Mesendoderm (in vitro differentiated cells): ENCODE data around the gene HNRNPUL1.

Experiments used
- DNase-seq: peaks from one replicate; pipeline ENCODE4 v3.0.0; 2013
- H2AK5ac ChIP-seq: 2 replicates; pipeline ENCODE4 v1.6.1; 2013; ENCODE audit warnings: low read length, inconsistent platforms
- H2BK120ac ChIP-seq: 2 replicates; pipeline ENCODE4 v1.6.1; 2013; ENCODE audit warnings: low read depth, mild to moderate bottlenecking, low read length, moderate library complexity, mixed read lengths
- H2BK15ac ChIP-seq: replicated peaks from 2 replicates; pipeline ENCODE4 v1.6.1; 2013; ENCODE audit warnings: low read depth, mild to moderate bottlenecking, moderate library complexity
- H2BK5ac ChIP-seq: 2 replicates; pipeline ENCODE4 v1.6.1; 2013; ENCODE audit warnings: low read length, inconsistent platforms
- H3K18ac ChIP-seq: 2 replicates; pipeline ENCODE4 v1.6.1; 2013; ENCODE audit warnings: mild to moderate bottlenecking, low read length, mixed read lengths
- H3K23ac ChIP-seq: one replicate; pipeline ENCODE4 v1.6.1; 2013; ENCODE audit warnings: low read length
- H3K27ac ChIP-seq: 2 replicates; pipeline ENCODE4 v1.5.1; 2013; ENCODE audit warnings: low read depth, mild to moderate bottlenecking, inconsistent platforms, low read length, moderate library complexity
- H3K27me3 ChIP-seq: 2 replicates; pipeline ENCODE4 v1.6.1; 2013; ENCODE audit warnings: low read length, control low read depth, mild to moderate bottlenecking, inconsistent platforms; ENCODE audit not compliant: insufficient read depth, poor library complexity
- H3K36me3 ChIP-seq: 2 replicates; pipeline ENCODE4 v1.6.1; 2013; ENCODE audit warnings: low read length, inconsistent platforms; ENCODE audit not compliant: control insufficient read depth, insufficient read depth
- H3K4ac ChIP-seq: one replicate; pipeline ENCODE4 v1.6.1; 2013; ENCODE audit warnings: low read depth, mild to moderate bottlenecking, low read length, moderate library complexity
- H3K4me1 ChIP-seq: 2 replicates; pipeline ENCODE4 v1.6.1; 2013; ENCODE audit warnings: low read depth, low read length, inconsistent platforms; ENCODE audit not compliant: control insufficient read depth
- H3K4me2 ChIP-seq: 2 replicates; pipeline ENCODE4 v1.6.1; 2013; ENCODE audit warnings: low read length
- H3K4me3 ChIP-seq: 2 replicates; pipeline ENCODE4 v1.5.1; 2013; ENCODE audit warnings: mild to moderate bottlenecking, low read length
- H3K56ac ChIP-seq: one replicate; pipeline ENCODE4 v1.6.1; 2013; ENCODE audit warnings: low read length
- H3K79me1 ChIP-seq: 2 replicates; pipeline ENCODE4 v1.6.1; 2013; ENCODE audit warnings: low read length, inconsistent platforms
- H3K79me2 ChIP-seq: 2 replicates; pipeline ENCODE4 v1.6.1; 2013; ENCODE audit warnings: mild to moderate bottlenecking, low read length; ENCODE audit not compliant: control insufficient read depth, insufficient read depth
- H3K9ac ChIP-seq: 2 replicates; pipeline ENCODE4 v1.6.1; 2013; ENCODE audit warnings: low read length, inconsistent platforms
- H4K5ac ChIP-seq: one replicate; pipeline ENCODE4 v1.6.1; 2013; ENCODE audit warnings: low read length
- H4K8ac ChIP-seq: one replicate; pipeline ENCODE4 v1.6.1; 2013; ENCODE audit warnings: low read depth, mild to moderate bottlenecking, control low read depth, low read length, moderate library complexity
- WGBS: extraction: QIAGEN DNeasy Blood & Tissue Kit; methylation state at CpG from one replicate; pipeline ENCODE4 v1.1.7; 2013; ENCODE audit warnings: low lambda C conversion rate, missing lambda C conversion rate; ENCODE audit not compliant: insufficient coverage; ENCODE audit errors: extremely low coverage; 5-methylcytosine and 5-hydroxymethylcytosine counted together

The HNRNPUL1 gene

GRCh38 chr19:41328157-41328841, 64.1 kb downstream of the HNRNPUL1 start:
- Histone ChIP-seq H3K9ac (peak overlapping the region; percentile 56), H3K18ac (peak overlapping the region; percentile 60), H3K4me2 (no peak overlapping the region), H4K5ac (no peak overlapping the region), H3K27ac (peak overlapping the region; percentile 92), H3K79me2 (peaks cover 2% of the 10 kb centered on the region), H2BK120ac (no peak overlapping the region), H3K27me3 (no peaks in the 10 kb centered on the region), H2AK5ac (peak overlapping the region; percentile 84), H3K56ac (peak overlapping the region; percentile 94), H3K4me3 (no peak overlapping the region), H3K79me1 (peaks cover 2% of the 10 kb centered on the region), H4K8ac (no peak overlapping the region), H3K36me3 (peaks cover 1% of the 10 kb centered on the region), H2BK5ac (peak overlapping the region; percentile 88), H3K23ac (no peak overlapping the region), H3K4ac (no peak overlapping the region), H3K4me1 (peaks cover 29% of the 10 kb centered on the region), H2BK15ac (no peak overlapping the region)
- WGBS = no CpG with 5 or more reads among the region's 22 CpGs
- DNase-seq = no peak

GRCh38 chr19:41328842-41329225, 64.7 kb downstream of the HNRNPUL1 start:
- peak overlapping the region; percentile 94 for H3K56ac ChIP-seq
- H3K79me2 ChIP-seq = peaks cover 2% of the 10 kb centered on the region
- peak overlapping the region; percentile 49 for H2BK5ac ChIP-seq
- H3K9ac ChIP-seq = no peak overlapping the region
- peak overlapping the region; percentile 17 for H3K27ac ChIP-seq
- H2AK5ac ChIP-seq = peak overlapping the region; percentile 60
- H3K27me3 ChIP-seq = no peaks in the 10 kb centered on the region
- WGBS = no CpG with 5 or more reads among the region's 1 CpG
- no peak overlapping the region for H3K23ac ChIP-seq
- no peak overlapping the region for H4K8ac ChIP-seq
- H2BK120ac ChIP-seq = no peak overlapping the region
- no peak overlapping the region for H4K5ac ChIP-seq
- no peak overlapping the region for H3K18ac ChIP-seq
- DNase-seq = no peak
- no peak overlapping the region for H3K4me2 ChIP-seq
- peaks cover 25% of the 10 kb centered on the region for H3K4me1 ChIP-seq
- no peak overlapping the region for H3K4me3 ChIP-seq
- peaks cover 1% of the 10 kb centered on the region for H3K36me3 ChIP-seq
- peaks cover 2% of the 10 kb centered on the region for H3K79me1 ChIP-seq
- H3K4ac ChIP-seq = no peak overlapping the region
- H2BK15ac ChIP-seq = no peak overlapping the region

- WGBS = no CpG with 5 or more reads among the region's 4 CpGs
These were observed 66.3 kb downstream of the HNRNPUL1 start for GRCh38 chr19:41330481-41330880.

GRCh38 chr19:41330946-41331678, 66.9 kb downstream of the HNRNPUL1 start:
- no peaks in the 10 kb centered on the region for H3K27me3 ChIP-seq
- peaks cover 15% of the 10 kb centered on the region for H3K4me1 ChIP-seq
- peaks cover 2% of the 10 kb centered on the region for H3K79me2 ChIP-seq
- peaks cover 3% of the 10 kb centered on the region for H3K36me3 ChIP-seq
- no peak overlapping the region for H3K27ac ChIP-seq
- H4K8ac ChIP-seq = no peak overlapping the region
- H4K5ac ChIP-seq = no peak overlapping the region
- no peak overlapping the region for H3K4ac ChIP-seq
- H2AK5ac ChIP-seq = no peak overlapping the region
- H3K18ac ChIP-seq = no peak overlapping the region
- H3K56ac ChIP-seq = no peak overlapping the region
- no peak overlapping the region for H3K9ac ChIP-seq
- WGBS = no CpG with 5 or more reads among the region's 47 CpGs
- no peak overlapping the region for H2BK5ac ChIP-seq
- H3K79me1 ChIP-seq = peaks cover 2% of the 10 kb centered on the region
- H3K4me2 ChIP-seq = no peak overlapping the region
- no peak overlapping the region for H2BK120ac ChIP-seq
- H3K4me3 ChIP-seq = no peak overlapping the region
- H3K23ac ChIP-seq = no peak overlapping the region
- DNase-seq = no peak
- no peak overlapping the region for H2BK15ac ChIP-seq

More at GRCh38 chr19:41330481-41330880, 66.3 kb downstream of the HNRNPUL1 start:
- no peak for DNase-seq
- Histone ChIP-seq H2BK120ac (no peak overlapping the region), H3K4me2 (no peak overlapping the region), H3K27me3 (no peaks in the 10 kb centered on the region), H2BK15ac (no peak overlapping the region), H3K27ac (no peak overlapping the region), H4K8ac (no peak overlapping the region), H3K4me3 (no peak overlapping the region), H2AK5ac (no peak overlapping the region), H2BK5ac (no peak overlapping the region), H3K9ac (no peak overlapping the region), H3K4ac (no peak overlapping the region), H3K79me2 (peaks cover 2% of the 10 kb centered on the region), H3K18ac (no peak overlapping the region), H4K5ac (no peak overlapping the region), H3K23ac (no peak overlapping the region), H3K4me1 (peaks cover 17% of the 10 kb centered on the region), H3K79me1 (peaks cover 2% of the 10 kb centered on the region), H3K56ac (no peak overlapping the region), H3K36me3 (peaks cover 3% of the 10 kb centered on the region)

- Histone ChIP-seq H4K8ac (no peak overlapping the region), H3K79me2 (no peaks in the 10 kb centered on the region), H3K79me1 (peaks cover 2% of the 10 kb centered on the region), H3K9ac (peak overlapping the region; percentile 16), H3K4me3 (no peak overlapping the region), H2BK5ac (no peak overlapping the region), H2AK5ac (no peak overlapping the region), H3K18ac (no peak overlapping the region), H3K56ac (peak overlapping the region; percentile 52), H3K4me1 (peaks cover 9% of the 10 kb centered on the region), H3K4ac (no peak overlapping the region), H3K4me2 (no peak overlapping the region), H3K27ac (no peak overlapping the region), H3K36me3 (peaks cover 3% of the 10 kb centered on the region), H3K27me3 (no peaks in the 10 kb centered on the region), H2BK120ac (no peak overlapping the region), H2BK15ac (no peak overlapping the region), H4K5ac (no peak overlapping the region), H3K23ac (peak overlapping the region; percentile 73)
- DNase-seq = no peak
- no CpG with 5 or more reads among the region's 16 CpGs for WGBS
These were observed 67.8 kb downstream of the HNRNPUL1 start for GRCh38 chr19:41332000-41332399.
